Renal pelvis (tissue), 12 donors: Measurements from ENCODE around the gene MROH9. TPM values are rescaled to one million over a fixed set of nuclear protein-coding genes. Genes with fewer than 3 reads are reported as not detected.
"Not testable (repeated sequence)": the region's sequence is repeated elsewhere in the genome, so short reads cannot be mapped to it uniquely, and the experiment has no call there.

ENCODE experiments used
- DNase-seq: peaks from one replicate; pipeline ENCODE4 v3.0.0-alpha.2; 2013
- long read RNA-seq, 16 experiments: transcript quantifications; one replicate each; lab custom pipeline, GENCODE V29; 2026
- polyA plus RNA-seq, 3 donors: library from polyadenylated mRNA; unstranded; fragments of 120-200 nt; gene quantifications; one replicate each; pipeline ENCODE4 v1.2.1, GENCODE V29; 2013; ENCODE audit not compliant: insufficient read length in 3 of 3

Gene MROH9
- polyA plus RNA-seq = not detected
- long read RNA-seq, donor 1 = 0 reads
- long read RNA-seq, donor 2 = 0 reads
- long read RNA-seq, donor 3 = 0 reads
- long read RNA-seq, donor 4 = 0 reads
- long read RNA-seq, donor 5 = 0 reads
- long read RNA-seq, donor 6 = 0 reads
- long read RNA-seq, donor 7 = 0 reads
- long read RNA-seq, donor 8 = 0 reads
- long read RNA-seq, donor 9 = 0 reads
- long read RNA-seq, donor 10 = 0 reads
- long read RNA-seq, donor 11 = 0 reads
- long read RNA-seq, donor 12 = 0 reads
- long read RNA-seq, donor 13 = 0 reads
- long read RNA-seq, donor 14 = 0 reads
- long read RNA-seq, donor 15 = 0 reads
- long read RNA-seq, donor 16 = 0 reads

DNA sequence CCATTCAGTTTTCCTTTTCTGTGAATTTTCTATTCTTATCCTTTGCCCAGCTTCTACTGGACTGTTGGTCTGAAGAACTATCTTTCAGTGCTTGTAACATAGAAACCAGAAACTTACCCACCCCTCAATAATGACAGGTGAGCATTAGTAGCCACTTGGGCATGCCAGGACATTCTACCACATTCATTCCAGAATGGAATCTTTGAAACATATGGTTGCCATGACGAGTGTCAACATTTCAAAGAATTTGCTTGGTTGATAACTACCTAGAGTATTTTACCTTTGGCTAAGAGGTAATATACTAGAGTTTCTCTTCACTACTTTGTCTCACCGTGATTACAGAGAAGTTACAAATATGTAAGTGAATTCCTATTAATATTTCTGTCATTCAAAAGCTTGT is at the start of gene MROH9:
TSS of gene MROH9 (plus strand) at position 304 of the 400 bp plus-strand sequence. CDS start 10,023 bp downstream, outside the sequence.
- no peak for DNase-seq

- no peak for DNase-seq
Measured at GRCh38 chr1:170885551-170885950, 49.8 kb upstream of the MROH9 start.

DNA sequence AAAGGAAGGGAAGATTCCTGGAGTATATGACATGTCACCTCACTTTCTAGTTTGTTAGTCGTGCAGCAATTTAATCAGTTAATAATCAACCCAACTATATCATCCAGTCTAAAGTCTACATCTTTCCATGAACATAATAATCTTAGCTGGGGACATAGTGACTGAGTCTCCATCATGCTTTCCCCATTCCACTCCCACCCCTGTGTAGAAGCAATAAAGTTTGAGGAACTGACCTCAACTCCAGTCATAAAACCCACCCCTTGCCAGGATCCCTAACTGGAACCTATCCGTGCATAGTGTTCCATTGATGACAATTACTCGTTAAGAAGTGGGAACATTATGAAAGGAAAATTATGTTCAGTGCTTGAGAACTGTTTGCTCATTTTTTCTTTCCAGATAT is 48.9 kb upstream of the MROH9 start:
- DNase-seq = no peak

- DNase-seq = no peak
Measured at GRCh38 chr1:170887726-170888125, 47.6 kb upstream of the MROH9 start.

DNA sequence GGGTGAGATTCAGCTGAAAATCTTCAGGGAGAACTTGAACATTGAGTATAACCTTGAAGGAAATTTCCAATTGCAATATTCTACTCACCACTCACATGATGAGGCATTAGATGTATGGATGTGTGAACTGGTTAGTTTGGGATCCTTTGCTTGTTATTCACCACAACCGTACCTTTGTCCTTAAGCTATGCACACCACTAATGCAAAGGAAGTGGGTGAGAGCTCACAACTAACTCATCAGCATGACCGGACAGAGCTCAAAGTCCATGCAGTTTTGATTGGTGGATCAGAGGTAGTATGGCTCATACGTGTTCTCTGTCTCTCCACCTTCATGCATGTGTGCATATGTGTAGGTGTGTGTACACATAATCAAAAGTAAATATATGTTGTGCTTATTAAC is 43.5 kb upstream of the MROH9 start:
- DNase-seq = no peak

DNA sequence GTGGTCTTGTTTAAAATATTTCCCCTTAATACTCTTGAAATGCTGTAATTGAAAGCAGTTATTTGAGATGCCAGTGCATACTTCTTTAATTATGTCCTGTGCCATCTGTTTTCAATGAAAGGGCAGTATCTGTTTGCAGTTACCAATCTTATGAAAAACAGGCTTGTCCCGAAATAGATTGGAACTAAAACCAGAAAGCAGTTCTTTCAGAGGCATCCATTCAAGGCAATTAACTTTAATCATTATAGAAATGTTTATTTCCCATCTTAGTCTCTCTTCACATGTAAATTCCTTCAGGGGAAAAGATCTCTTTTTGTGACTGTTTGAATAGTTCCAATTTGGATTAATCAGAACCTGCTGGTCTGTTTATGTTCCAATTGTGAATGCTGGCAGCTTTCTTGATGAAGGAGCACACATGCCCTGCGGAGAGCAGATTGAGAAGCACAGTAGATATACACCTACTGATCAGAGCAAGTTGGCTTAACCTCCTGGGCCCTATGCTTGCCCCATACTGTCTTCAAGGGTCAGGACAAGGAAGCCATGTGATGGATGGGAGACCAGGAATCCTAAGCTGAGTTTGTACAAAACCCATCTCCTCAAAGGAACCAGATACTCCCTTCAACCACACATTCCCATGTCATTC is 41.6 kb upstream of the MROH9 start:
- no peak for DNase-seq

DNA sequence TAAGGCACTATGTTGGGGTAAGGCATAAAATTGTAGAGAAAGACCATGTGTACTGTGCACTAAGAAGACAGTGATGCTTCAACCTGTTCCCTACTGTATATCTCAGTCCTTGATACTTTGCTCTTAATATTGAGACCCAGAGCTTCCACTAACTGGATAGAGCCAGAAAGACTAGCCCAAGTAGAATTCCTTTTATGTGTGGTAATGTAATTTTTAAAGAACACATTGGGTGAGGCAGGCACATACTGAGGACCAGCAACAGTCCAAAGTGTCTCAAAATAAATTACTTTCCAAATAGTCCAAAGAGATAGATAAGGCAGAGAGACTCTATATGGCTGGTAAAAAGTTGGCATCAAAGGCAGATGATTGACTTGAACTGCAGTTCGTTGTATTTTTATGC is 31.4 kb upstream of the MROH9 start:
- DNase-seq = no peak

- no peak for DNase-seq
Measured at GRCh38 chr1:170908942-170909341, 26.4 kb upstream of the MROH9 start.

- DNase-seq = no peak
Measured at GRCh38 chr1:170910273-170910672, 25.1 kb upstream of the MROH9 start.

DNA sequence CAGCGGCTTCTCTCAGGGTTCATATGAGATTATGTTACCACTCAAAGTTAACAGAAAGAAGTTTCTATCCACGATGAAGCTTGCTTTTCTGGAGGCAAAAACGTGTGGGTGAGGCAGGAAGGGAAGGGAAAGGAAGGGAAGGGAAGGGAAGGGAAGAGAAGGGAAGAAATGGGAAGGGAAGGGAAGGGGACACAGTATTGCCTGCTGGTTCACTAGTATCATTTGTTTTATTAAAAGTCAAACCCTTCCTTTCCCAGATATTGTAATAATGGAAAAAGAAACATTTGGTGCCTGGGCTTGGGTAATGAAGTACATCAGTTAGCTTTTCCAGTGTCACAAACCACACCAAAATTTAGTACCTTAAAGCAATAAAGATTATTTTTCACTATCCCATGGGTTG is 18.0 kb upstream of the MROH9 start:
- DNase-seq = no peak

DNA sequence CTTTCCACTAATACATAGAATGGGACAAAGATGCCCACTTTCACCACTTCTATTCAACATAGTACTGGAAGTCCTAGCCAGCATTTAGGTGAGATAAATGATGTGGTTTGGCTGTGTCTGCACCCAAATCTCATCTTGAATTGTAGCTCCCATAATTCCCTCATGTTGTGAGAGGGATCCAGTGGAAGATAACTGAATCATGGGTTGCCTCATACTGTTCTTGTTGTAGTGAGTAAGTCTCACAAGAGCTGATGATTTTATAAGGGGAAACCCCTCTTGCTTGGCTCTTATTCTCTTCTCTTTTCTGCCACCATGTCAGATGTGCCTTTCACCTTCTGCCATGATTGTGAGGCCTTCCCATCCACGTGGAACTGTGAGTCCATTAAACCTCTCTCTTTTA is 10.7 kb upstream of the MROH9 start:
- not testable (repeated sequence) for DNase-seq

DNA sequence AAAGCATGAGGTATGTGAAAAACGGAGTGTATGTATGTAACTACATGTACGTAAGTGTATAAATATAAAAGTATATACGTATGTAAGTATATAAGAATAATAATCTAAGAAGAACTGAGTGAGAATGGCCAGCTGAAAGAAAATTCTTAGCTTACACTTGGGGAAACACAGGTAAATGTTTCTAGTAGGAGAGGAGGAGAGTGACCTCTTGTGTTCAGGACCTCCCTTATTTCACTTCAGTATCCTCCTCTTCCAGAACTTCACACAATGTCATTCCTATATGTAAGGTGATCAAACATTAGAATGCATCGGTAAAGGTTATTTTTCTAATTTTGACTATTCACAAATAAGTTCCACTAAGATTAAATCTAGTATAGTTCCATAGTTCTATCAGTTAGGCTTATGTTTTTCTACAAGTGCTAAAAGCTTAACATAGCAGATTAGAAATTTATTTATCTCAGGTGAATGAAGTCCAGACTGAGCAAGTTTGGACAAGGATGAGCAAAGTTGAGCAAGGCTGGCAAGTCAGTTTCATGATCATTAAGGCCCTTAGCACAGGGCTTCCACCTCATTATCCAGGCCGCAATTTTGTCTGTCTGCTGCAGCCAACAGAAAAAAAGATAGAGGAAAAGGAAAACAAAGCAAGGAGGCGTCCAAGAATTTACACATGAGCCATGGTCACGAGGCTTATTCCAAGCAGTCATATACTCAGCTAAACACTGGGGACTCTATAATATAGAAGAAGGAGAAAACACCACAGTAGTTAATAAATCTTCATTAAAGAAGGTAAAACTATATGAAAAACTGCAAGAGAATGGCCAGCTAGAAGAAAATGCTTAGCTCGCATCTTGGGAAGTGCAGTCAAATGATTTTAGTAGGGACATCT is 7.1 kb upstream of the MROH9 start:
- no peak for DNase-seq

DNA sequence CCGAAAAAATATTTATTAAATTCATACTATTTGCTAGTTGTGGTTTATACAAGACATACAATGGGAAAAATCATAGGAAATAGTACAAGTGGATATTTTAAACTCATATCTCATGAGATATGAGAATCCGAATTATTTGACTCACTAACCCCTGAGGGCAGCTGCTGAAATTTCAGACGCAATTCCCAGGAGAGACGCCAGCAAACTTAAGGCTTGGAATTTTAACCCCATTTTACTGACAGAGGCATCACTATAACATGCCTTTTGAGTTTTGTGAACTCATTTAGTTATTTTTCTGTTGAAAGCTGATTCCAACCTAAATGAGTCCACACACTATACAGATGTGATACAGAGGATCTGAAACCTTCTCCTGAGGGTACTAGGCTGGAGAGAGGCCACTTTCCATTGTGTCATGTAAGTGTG is 5.9 kb upstream of the MROH9 start:
- DNase-seq = no peak

- peak; percentile 45 for DNase-seq
Measured at GRCh38 chr1:170929835-170930554, 5.3 kb upstream of the MROH9 start.

DNA sequence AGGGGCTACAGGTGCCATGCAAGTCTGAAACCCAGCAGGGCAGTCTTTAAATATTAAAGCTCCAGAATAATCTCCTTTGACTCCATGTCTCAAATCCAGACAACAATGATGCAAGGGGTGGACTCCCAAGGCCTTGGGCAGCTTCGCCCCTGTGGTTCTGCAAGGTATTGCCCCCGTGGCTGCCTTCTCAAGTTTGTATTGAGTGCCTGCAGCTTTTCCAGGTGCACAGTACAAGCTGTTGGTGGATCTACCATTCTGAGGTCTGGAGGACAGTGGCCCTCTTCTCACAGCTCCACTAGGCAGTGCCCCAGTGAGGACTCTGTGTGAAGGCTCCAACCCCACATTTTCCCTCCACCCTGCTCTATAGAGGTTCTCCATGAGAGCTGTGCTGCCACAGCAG is 3.7 kb upstream of the MROH9 start:
- no peak for DNase-seq

DNA sequence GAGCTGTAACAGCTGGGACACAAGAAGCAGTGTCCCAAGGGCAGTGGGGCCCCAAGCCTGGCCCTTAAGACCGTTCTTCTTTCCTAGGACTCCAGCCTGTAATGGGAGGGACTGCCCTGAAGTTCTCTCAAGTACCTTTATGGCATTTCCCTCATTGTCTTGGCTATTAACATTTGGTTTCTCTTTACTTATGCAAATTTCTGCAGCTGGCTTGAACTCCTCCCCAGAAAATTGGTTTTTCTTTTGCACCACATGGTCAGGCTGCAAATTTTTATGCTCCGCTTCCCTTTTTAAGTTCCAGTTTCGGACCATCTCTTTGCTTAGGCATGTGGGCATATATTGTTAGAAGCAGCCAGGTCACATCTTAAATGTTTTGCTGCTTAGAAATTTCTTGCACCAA is 3.1 kb upstream of the MROH9 start:
- no peak for DNase-seq

- no peak for DNase-seq
Measured at GRCh38 chr1:170938281-170938680, 2.9 kb downstream of the MROH9 start.

- DNase-seq = no peak
Measured at GRCh38 chr1:170939476-170939875, 4.1 kb downstream of the MROH9 start.

- DNase-seq = not testable (repeated sequence)
Measured at GRCh38 chr1:170951744-170952143, 16.4 kb downstream of the MROH9 start.

DNA sequence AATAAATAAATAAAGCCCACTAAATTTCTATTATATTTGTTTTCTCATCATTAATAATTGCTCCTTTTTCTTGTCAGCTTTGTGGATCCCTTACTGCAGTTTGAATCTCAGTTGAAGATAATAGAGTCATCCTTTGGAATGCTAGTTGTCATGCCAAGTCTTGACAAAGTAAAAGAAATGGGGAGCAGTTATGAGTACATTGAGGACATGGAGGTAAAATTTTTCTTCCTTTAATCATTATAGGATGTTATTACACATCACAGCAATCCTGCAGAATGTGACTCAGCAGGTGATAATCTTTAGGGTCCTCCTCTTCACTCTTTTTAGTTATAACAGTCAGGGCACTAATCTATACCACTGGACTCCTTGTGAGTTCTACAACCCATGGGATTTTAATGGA is 24.1 kb downstream of the MROH9 start:
- DNase-seq = no peak

DNA sequence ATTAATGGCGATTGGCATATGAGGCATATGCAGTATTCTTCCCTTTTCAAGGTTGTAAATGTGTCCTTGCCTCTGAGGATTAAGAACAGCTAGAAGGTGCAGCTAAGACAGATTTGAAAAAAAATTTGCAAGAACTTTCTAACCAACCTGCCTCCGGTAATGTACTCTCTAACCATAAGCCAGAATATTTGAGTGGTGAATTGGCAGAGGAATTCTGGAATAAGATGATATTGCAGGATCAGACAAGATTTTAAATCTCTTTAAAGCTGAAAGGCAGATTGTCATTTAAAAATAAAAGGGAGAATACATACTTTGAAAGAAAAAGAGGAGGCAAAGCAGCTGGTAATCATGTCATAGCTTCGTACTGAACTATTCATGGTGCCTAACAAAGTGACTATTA is 29.2 kb downstream of the MROH9 start:
- no peak for DNase-seq
